Bronchial epithelial cell (primary cell): ENCODE results near the gene DGLUCY. TPM values are rescaled to one million over a fixed set of nuclear protein-coding genes. Genes with fewer than 3 reads are reported as not detected.

ENCODE experiments used
- DNase-seq: peaks from one replicate; pipeline ENCODE4 v3.0.0-alpha.2; 2010; ENCODE audit warnings: low read depth
- FAIRE-seq: peaks from 2 replicates; lab custom pipeline; 2011; peaks lifted over from hg19 to GRCh38; lab: Jason Lieb, UNC
- H3K27me3 ChIP-seq: 2 replicates; pipeline ENCODE4 v1.5.1; 2011; ENCODE audit warnings: low read length; ENCODE audit not compliant: control insufficient read depth, insufficient read depth
- H3K36me3 ChIP-seq: 2 replicates; pipeline ENCODE4 v1.5.1; 2011; ENCODE audit warnings: low read length; ENCODE audit not compliant: control insufficient read depth, insufficient read depth
- H3K4me3 ChIP-seq: 2 replicates; pipeline ENCODE4 v1.5.1; 2011; ENCODE audit warnings: mild to moderate bottlenecking, low read depth, low read length, control low read depth
- total RNA-seq: library from RNA; depleted of rRNA; stranded (reverse); fragments of >200 nt; gene quantifications from 2 replicates; pipeline ENCODE4 v1.2.1, GENCODE V29; 2014
- TF ChIP-seq, protein P1 (sequence below): IDR thresholded peaks from 2 replicates; pipeline ENCODE4 v1.5.1; 2011; ENCODE audit warnings: mild to moderate bottlenecking, moderate library complexity, low read length, control low read depth, inconsistent platforms; ENCODE audit not compliant: insufficient read depth, severe bottlenecking

Gene DGLUCY
- total RNA-seq, 1 donor from 2014 or later = 8.4 TPM

GRCh38 chr14:91170504-91171121 lies 56.7 kb downstream of the DGLUCY start:
- TF ChIP-seq, protein P1, sequence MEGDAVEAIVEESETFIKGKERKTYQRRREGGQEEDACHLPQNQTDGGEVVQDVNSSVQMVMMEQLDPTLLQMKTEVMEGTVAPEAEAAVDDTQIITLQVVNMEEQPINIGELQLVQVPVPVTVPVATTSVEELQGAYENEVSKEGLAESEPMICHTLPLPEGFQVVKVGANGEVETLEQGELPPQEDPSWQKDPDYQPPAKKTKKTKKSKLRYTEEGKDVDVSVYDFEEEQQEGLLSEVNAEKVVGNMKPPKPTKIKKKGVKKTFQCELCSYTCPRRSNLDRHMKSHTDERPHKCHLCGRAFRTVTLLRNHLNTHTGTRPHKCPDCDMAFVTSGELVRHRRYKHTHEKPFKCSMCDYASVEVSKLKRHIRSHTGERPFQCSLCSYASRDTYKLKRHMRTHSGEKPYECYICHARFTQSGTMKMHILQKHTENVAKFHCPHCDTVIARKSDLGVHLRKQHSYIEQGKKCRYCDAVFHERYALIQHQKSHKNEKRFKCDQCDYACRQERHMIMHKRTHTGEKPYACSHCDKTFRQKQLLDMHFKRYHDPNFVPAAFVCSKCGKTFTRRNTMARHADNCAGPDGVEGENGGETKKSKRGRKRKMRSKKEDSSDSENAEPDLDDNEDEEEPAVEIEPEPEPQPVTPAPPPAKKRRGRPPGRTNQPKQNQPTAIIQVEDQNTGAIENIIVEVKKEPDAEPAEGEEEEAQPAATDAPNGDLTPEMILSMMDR = no peak
- H3K27me3 ChIP-seq = no peaks in the 10 kb centered on the region
- no peak overlapping the region for H3K4me3 ChIP-seq
- no peak for FAIRE-seq
- H3K36me3 ChIP-seq = peaks cover 4% of the 10 kb centered on the region
- no peak for DNase-seq

DNA sequence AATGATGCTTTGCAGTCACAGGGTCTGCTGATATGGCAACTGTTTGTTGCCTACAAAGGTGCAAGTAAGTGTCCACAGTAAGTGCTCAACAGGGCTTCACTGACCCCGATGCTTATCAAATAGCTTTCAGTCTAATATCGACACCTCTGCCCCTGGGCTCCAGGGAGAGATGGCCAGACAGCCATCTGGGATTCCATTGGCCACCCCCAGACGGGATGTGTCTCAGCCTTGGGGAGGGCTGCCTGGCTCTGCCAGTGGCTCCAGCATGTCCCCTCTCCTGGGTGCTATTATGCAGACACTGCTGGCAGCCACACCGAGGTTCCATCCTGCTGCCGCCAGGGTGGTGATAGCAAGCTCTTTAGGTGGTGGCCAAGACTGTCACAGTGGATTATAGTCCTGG lies 57.4 kb downstream of the DGLUCY start:
- FAIRE-seq (no peak), DNase-seq (no peak)
- Histone ChIP-seq H3K27me3 (no peaks in the 10 kb centered on the region), H3K36me3 (peaks cover 4% of the 10 kb centered on the region), H3K4me3 (no peak overlapping the region)
- TF ChIP-seq, protein P1 = no peak

GRCh38 chr14:91173221-91173670 lies 59.4 kb downstream of the DGLUCY start:
- H3K36me3 ChIP-seq = peaks cover 4% of the 10 kb centered on the region
- DNase-seq (peak; percentile 64), FAIRE-seq (peak; percentile 28)
- TF ChIP-seq, protein P1 = peak; percentile 89
- H3K27me3 ChIP-seq = no peaks in the 10 kb centered on the region
- H3K4me3 ChIP-seq = no peak overlapping the region

GRCh38 chr14:91173904-91174303 lies 60.0 kb downstream of the DGLUCY start:
- no peak for DNase-seq
- no peak overlapping the region for H3K4me3 ChIP-seq
- peaks cover 4% of the 10 kb centered on the region for H3K36me3 ChIP-seq
- no peak for FAIRE-seq
- no peaks in the 10 kb centered on the region for H3K27me3 ChIP-seq
- TF ChIP-seq, protein P1 = no peak

DNA sequence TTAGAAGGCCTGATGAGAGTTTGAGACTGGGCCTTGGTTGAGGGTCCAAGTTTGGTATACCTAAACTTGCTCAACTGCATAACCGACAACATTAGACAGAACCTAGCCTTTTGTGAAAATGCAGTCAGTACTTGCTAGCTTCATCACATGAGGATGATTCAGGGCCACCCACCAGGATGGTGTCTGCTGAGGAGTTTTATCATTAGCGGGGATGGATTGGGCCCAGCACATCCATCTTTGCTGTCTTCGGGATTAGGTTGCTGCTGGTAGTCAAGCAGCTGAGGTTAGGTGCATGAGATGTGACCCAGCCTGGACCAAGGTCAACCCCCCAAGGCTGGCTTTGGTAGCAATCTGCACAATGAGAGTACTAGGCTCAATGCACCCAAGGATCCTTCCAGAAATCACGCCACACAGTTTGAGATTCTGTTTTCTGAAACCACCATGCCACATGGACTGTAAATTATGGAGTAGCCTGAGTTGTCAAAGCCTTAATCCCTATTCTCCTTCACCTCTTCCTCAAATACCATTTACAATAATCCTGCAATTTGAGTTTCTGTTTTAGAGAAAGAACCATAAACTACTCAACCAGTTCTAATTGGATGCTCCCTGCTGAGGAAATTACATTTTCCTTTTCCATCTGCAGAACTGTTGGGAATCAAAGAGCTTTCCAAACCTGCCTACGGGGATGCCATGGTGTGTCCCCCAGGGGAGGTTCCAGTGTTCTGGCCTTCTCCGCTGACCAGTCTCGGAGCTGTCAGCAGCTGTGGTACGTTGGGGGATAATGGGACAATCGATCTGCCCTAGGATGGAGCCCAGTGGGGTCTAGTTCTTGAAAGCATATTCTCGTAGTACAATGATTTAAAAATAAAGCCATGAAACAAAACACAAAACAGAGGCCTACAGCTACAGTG lies 61.7 kb downstream of the DGLUCY start:
- no peak for DNase-seq
- no peaks in the 10 kb centered on the region for H3K27me3 ChIP-seq
- TF ChIP-seq, protein P1 = no peak
- no peaks in the 10 kb centered on the region for H3K36me3 ChIP-seq
- FAIRE-seq = no peak
- no peak overlapping the region for H3K4me3 ChIP-seq
